Colon (tissue), 2 donors: Measurements from ENCODE around the gene CMKLR1.

Experiments
- FAIRE-seq: peaks from 2 replicates; lab custom pipeline; 2012; peaks lifted over from hg19 to GRCh38; lab: Jason Lieb, UNC
- donor health status: control.
- donor health status: control.

Gene CMKLR1

DNA sequence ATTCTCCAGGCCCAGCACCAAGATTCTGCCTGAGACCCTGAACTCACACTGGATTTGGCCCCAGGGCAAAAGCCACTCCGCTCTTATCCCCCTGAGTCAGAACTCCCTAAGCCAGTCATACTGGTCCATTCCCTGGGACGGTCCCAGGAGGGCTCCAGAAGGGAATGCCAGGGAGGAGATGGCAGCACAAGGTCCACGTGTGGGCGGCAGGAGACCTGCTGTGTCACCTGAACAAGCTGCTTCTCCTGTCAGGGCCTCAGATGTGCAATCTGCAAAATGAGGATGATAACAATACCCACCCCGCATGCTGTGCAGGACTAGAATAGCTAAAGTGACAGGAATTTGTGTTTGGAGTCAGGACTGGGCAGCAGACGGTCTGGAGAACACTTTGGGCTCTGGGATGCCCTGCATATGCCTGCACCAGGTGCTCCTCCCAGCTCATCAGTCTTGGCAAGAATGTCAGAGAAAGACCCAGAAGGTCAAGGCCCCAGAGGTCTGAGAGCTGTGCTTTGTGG is 40.3 kb downstream of the CMKLR1 start:
- no peak for FAIRE-seq

DNA sequence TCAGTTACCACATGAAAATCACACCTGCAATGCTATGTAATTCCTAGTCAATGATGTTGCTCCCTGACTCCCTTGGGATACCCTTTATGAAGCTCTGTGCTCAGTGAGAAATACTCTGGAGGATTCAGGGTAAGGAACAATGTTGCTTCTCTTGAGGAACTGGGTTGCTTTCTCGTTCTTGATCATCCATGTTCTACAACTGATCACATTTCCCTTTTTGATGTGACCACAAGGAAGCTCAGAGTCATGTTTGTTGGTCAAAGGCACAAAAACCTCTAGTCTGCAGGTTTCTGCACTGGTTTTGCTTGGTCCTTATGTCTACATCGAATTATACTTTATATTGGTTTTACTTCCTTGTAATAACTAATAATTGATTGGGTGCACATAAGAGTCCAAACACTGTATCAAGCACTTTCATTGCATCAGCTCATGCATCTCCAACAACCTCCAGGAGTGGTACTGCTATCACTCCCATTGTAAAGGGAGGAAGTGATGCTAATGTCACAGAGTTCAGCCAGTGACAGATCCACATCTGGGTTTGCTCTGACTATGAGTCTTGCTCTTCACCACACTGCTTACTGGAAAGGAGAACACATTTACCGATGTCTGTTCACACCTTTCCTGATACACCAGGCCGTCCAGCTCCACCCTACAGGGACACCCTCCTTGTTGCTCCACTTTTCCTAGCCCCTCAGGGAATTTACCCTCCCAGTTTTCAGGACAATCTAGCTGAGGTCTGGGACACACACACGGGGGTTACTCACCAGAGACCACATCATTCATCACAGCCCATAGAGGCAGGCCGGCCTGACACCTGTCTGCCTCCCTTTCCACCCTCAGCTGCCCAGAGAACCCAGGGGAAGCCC is 41.0 kb downstream of the CMKLR1 start:
- no peak for FAIRE-seq

DNA sequence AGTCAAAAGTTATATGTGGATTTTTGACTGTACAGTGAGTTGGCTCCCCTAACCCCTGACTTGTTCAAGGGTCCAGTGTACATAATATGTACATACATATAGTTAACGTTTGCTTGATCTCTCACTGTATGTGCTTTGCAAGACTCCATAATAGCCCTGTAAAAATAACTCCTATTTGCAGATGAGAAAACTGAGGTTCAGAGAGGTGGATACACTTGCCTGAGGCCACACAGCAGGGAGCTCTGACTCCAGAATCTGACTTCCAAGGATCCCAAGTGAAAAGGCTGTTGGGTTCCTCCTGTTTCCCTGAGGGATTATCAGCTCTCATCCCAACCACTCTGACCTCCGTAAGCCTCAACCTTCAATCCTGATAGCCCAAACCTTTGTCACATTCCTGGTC is 41.7 kb downstream of the CMKLR1 start:
- FAIRE-seq, result no peak

DNA sequence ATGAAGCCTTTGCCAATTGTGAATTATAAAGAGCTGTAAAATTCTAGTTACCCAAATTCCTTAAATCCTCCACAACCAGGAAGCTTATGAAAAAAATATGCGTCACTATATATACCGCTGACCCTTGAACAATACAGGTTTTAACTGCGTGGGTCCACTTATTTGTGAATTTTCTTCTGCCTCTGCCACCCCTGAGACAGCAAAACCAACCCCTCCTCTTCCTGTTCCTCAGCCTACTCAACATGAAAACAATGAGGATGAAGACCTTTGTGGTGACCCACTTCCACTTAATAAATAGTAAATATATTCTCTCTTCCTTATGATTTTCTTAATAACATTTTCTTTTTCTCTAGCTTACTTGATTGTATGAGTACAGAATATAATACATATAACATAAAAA is 42.2 kb downstream of the CMKLR1 start:
- FAIRE-seq, result no peak

DNA sequence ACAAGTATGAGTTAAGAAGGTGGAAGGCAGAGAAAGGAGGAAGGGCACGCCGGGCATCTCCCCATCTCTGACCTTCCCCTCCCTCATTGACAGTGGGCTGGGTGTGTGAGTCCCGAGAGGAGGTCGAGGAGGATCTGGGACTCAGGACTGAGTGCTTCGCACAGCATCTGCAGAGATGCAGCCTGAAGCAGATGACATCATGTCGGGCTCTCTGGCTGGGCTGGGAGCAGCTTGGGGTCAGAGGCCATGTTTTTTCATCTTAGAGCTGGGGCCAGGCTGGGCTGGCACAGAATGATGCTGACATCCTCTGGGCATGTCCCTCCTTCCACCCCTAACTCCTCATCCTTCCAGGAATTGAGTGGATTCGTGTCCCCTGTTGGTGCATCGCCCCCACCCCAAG is 43.5 kb downstream of the CMKLR1 start:
- no peak for FAIRE-seq

DNA sequence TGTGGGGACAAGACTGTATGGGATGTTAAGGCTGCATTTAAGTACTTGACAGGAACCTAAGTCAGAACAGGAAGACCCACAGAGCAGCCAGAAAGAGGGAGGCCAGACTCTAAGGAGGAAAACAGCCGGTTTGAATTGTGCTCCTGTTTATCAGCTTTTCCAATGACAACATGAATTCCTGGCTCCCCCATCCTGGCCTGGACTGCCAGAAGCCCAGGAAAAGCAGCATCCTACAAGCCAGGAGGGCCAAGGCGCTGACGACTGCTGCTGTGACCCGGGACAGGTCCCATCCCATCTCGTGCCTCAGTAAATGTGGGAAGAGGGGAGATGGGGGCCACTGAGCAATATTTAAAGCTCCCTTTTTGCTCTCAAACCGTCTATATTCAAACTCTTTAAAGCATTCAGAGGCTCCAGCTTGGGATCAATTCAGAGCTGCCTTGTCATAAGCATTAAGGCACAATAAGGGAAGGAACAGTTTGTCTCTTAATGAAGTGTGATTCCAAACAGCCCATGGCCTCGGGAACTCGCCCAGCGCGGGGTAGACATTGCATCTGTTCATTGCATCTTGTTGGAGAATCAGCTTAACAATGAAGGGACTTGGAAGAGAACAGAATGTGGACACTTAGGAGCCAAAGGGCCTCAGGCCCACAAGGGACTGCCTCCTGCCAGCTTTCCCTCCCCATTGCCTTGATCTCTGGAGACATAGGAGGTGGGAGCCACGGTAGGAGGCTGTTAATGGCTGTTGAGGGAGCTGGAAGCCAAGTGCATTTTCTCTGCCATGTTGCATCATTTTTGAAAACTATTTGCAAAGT is 49.6 kb downstream of the CMKLR1 start:
- FAIRE-seq, result no peak

DNA sequence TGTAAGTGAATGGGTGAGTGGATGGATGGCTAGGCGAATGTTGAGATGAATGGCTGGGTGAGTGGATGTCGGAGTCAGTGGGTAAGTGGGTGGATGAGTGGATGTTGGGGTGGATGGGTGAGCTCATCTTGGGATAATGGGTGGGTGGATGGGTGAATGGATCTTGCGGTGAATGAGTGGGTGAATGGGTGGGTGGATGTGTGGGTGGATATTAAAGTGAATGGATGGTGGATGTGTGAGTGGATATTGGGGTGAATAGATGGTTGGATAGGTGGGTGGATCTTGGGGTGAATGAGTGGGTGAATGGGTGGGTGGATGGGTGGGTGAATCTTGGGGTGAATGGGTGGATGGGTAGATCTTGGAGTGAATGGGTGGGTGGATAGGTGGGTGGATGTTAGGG is 51.9 kb downstream of the CMKLR1 start:
- no peak for FAIRE-seq

DNA sequence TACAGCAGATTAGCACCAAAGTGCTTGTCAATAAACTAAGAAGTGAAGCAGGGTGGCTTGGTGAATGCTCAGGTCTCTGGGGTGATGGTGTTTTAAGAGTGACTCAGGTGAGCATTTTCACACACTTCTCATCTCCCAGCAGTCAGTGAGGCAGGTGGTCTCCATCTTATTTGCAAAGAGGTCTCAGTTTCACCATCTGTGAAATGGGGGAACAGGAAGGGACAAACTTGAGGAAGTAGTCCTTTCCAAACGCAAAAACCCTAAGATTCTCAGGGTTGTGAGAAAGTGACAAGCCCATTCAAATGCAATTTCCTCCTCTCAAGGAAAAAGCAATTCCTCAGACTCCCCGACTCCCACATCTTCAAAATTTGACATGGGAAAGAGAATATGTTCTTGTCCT is 54.1 kb downstream of the CMKLR1 start:
- FAIRE-seq, result no peak

DNA sequence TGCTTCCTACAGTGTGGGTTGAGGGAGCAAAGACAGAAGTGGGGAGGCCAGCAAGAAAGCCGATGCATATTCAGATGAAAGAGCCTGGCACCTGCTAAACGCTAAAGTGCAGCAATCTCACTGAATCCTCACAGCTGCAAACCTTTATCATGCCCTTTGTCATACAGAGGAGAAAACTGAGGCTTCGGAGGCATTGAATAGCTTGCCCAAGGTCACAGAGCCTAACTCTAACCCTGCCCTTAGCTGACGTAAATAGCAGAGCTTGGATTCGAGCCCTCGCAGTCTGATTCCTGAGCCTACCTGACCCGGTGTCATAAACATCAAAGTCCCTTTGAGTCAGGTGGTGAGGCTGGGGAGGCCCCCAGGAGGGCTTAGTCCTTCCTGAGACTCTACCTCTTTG is 54.9 kb downstream of the CMKLR1 start:
- no peak for FAIRE-seq

DNA sequence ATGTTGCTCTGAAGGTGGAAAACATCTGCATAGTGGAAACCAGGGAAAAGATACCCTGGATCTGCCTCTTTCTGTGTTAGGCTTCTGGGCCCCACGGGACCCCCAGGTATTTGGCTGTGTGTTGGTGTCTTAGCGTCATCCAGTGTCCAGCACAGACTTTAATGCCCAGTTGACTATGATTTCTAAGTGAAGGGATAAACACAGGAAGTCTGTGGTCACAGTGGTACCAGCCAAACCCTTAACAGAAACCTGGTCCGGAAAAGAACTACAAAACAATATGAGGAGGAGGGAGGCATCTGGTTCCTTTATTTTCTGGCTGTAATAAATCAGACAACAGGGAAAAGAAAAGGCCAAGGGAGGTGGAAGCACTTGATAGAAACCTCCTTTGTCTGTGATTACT is 56.4 kb downstream of the CMKLR1 start:
- FAIRE-seq, result no peak

DNA sequence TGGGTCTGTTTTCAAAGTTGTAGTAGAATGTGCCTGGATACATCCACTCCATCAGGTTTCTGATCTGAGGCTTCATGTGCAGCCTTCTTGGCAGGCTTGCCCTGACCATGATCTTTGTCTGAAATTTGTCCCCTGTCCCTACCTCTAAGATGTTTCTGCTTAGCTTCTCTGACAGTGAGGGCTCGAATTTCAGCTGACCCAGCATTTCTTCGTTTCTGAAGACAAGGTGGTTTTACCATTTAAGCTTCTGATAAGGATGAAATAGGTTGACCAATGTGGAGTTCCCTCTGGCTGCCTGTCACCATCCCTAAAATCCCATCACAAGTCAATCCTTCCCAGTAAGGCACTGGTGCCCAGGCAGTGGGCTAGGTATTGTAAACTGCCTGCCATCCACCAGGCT is 57.0 kb downstream of the CMKLR1 start:
- no peak for FAIRE-seq

DNA sequence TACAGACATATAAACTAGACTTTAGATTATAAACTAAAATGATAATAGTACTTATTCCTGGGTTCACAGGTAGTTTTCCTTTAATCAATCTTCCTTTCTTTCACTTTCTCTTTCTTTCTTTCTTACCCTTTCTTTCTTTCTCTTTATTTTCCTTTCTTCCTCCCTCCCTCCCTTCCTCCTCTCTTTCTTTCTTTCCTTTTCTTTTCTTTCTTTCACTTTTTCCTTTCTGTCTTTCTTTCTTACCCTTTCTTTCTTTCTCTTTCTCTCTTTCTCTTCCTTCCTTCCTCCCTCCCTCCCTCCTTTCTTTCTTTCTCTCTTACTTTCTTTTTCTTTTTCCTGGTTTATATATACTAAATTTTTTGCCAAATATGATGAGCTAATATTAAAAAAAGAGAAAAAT is 61.5 kb downstream of the CMKLR1 start:
- no peak for FAIRE-seq

DNA sequence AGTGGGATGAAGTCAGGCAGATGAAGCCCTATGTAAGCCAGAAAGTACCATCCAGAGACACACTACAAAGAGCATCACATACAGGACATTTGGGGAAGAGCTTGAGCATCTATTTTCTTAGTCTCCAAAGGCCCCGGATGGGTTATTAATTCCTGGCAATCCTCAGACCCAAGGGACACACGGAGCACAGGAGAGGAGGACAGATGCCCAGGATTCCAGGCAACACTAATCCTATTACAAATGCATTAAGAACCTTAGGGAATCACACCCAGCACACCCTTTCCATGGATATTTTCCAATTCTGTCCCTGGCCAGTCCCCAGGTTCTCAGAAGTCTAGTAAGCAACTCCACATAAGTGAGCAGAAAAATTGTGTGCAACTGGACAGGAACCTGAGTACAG is 65.9 kb downstream of the CMKLR1 start:
- FAIRE-seq, result no peak

DNA sequence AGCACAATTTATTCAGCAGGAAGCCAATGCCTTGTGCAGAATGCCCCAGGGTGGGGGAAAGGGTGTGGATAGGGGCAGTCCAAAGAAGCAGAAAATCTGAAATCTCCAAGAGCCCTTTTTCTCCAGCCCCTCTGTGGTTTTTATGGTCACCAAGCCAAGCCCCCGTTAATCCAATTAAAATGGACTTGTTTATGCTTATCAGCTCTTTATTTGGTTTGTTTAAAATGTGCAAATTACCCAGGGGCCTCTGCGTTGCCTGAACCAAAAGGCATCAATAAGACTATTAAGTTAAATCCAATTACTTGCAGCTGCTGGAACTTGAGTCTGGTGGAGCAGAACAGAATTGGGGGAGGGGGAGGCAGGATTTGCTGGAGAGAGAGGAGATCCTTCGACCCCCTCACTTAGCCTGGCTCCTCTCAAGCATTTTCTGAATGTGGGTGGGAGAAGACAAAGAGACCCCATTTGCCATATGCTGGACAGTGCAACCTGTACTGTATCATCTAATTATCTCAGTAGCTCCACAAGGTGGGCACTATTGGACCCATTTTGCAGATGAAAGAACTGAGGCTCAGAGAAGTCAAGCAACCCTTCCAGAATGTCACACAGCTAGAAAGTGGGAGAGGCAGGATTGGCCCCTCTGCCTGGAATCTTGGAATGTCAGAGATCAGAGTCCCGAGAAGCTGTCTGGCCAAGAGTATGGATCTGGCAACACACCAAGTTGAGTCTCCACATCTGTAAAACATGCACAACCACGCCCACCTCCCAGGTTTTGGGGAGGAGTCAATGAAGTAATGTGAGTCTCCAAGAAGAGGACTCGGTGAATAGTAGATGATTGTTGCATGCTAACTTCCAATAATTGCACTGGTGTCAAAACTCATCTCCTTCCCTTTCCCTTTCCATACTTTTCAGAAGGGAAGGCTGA is 66.9 kb downstream of the CMKLR1 start:
- FAIRE-seq, result no peak

DNA sequence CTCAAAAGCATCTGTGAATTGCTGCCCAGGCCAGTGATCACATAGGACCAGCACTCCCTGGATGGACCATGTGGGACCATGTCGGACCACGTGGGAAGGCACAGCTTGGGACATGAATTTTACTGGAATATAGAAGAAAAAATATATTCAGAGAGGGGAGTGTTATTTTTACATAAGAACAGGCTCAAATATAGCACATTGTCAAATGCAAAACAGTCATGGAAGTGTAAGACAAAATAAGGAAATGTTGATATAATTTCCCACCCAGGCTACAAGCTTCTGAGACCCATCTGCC is 68.3 kb downstream of the CMKLR1 start:
- no peak for FAIRE-seq

DNA sequence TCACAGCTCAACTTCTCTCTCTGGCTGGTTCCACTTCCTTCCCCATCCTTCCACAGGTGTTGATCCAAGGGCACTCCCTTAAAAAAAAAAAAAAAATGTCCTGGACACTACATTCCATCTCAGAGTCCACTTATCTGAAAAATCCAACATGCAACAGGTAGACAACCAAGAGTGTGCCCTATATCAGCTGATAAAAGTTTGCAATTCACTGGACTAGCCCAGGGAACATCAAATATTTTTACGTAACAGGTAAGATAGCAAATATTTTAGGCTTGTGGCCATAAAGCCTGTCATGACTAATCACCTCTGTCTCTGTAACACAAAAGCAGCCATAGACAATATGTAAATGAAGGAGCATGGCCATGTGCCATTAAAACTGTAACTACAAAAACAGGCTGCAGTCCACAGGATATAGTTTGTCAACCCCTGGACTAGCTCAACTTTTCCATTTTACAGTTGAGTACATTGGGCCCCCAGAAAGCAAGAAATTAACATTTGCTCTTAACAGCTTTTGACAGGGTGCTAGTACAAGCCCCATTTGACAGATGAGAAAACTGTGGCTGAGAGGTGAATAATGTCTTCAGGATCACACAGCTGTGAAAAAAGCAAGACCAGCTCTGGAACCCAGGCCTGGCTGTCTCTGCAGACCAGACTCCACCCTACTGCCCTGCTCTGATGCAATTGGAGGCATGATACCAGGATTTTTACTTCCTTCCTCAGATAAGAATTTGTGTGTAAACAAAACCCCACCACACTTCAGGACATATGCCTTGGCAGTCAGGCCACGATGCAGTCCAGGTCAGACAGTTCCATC is 68.9 kb downstream of the CMKLR1 start:
- FAIRE-seq, result no peak

DNA sequence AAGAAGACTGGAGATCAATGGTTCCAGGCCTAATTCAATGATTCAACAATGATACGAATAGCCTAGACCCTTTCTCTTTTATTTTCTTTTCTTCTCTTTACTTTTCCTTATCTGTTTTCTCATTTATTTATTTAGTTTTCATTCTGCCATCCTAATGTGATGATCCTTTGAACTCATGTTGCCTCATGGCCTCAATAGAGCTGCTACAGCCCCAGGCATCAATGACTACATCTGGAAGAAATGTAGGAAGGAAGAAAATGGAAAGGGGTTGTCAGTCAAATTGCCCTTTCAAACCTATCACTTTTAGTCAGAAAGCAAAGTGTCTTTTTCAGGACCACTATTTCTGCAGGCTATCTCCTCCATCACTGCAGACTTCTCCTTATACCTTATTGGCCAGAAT is 69.9 kb downstream of the CMKLR1 start:
- FAIRE-seq, result no peak

DNA sequence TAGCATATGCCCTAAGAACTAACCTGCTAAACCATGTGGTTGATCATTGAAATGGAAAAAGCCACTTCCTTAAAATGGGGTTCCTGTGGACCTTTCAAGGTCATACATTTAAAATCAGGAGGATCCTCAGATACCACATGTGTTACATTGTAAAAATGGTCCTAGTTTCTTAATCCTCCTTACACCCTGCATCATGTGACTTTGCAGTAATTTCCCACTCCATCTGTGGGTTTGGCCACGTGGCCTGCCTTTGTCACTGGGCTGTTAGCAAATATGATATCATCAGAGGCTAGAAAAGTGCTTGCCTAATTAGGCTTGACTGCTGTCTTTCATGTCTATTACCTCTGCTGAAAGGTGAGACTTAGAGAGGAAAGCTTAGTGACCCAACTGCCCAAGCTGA is 70.7 kb downstream of the CMKLR1 start:
- no peak for FAIRE-seq

DNA sequence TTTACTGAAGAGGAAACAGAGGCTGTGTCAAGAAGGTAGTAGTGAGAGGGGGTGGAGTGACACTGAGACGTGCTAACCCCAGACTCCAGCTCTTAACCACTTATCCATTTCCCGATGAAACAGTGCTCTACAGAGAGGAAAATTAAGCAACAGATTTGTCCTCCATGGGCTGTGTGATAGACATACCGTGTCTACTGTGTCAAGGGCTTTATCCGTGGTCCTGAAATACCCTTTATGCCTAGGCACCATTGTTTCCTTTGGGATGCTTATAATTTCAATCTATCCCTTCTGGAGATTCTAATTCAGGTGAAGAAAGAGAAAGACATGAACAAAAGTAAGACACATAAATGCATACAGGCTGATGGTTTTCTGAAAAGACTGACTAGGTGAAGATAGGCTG is 71.7 kb downstream of the CMKLR1 start:
- no peak for FAIRE-seq

DNA sequence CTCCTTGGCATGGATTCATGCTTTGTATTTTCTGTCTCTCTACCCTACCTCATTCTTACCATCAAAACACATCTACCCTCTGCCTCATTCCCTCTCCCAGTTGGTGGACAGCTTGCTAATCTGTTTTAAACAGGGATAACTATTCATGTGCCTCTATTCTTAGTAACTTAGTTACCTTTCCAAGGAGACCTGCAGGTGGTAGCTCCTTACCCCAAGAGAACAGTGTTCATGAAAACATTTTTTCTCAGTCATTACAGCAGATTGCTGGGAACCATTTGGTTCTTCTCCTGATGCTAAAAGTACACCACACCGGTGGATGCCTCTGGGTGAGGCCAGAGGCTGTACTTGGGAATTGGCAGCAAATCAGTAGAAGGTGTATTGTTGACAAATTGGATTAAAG is 73.0 kb downstream of the CMKLR1 start:
- no peak for FAIRE-seq

DNA sequence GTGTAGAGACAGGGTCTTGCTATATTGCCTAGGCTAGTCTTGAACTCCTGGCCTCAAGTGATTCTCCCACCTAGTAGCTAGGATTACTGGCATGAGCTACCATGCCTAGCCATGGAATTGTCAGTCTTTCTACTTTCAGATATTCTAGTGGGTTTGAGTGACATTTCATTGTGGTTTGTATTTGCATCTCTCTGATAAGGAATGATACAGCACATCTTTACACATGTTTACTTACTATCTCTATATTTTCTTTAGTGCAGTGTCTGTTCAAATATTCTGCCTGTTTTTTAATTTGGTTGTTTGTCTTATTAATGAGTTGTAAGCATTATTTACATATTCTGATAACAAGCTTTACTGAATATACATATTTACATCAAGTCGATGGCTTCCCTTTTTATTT is 73.6 kb downstream of the CMKLR1 start:
- FAIRE-seq, result no peak

DNA sequence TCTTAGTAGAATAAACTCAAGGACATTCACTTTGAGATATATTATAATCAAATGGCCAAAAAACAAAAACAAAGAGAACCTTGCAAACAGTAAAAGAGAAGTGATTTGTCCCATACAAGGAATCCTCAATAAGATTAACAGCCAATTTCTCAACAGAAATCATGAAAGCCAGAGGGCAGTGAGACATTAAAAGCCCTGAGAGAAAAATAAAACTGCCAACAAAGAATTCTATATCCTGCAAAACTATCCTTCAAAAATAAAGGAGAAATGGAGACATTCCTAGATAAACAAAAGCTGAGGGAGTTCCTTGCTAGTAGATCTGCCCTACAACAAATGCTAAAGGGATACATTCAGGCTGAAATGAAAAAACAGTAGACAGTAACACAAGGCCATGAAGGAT is 78.1 kb downstream of the CMKLR1 start:
- FAIRE-seq, result no peak
